LoVo (cell line): ENCODE results near the gene AHCTF1.
"Not testable (repeated sequence)": the region's sequence is repeated elsewhere in the genome, so short reads cannot be mapped to it uniquely, and the experiment has no call there.

Source experiments
- DNase-seq: peaks from one replicate; pipeline ENCODE4 v3.0.0-alpha.2; 2016; ENCODE audit warnings: low spot score

Gene AHCTF1

GRCh38 chr1:246916026-246916923 lies 15.5 kb downstream of the AHCTF1 start:
- not testable (repeated sequence) for DNase-seq

DNA sequence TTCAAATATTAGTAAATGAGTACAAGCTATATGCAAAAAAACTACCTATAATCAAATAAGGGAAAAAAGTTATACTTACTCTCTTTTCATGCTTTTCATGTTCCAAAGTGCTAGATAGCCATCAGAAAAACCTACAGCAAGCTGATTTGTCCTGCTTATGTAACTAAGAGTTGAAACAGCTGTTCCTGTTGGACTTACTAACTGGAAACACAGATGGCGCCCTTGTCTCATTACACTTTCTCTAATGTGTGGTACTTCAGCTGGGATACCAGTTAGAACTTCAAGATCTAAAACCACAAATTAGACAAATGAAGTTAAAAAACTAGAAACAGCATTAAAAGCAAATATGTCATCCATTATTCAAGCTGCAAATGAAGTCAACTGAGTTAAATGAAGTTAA lies 24.3 kb downstream of the AHCTF1 start:
- DNase-seq, result no peak

DNA sequence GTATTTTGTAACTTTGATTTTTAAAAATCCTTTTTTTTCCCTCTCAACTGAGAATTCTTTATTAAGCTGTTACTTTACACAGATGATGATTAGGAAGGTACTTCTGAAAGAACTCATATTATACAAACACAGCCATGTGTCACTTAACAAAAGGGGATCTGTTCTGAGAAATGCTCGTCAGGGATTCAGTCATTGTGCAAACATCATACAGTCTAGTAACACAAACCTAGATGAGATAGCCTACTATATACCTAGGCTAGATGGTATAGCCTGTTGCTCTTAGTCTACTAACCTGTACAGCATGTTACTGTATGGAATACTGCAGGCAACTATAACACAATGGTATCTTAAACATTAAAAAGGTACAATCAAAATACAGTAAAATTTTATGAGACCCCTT lies 24.9 kb downstream of the AHCTF1 start:
- DNase-seq, result no peak

DNA sequence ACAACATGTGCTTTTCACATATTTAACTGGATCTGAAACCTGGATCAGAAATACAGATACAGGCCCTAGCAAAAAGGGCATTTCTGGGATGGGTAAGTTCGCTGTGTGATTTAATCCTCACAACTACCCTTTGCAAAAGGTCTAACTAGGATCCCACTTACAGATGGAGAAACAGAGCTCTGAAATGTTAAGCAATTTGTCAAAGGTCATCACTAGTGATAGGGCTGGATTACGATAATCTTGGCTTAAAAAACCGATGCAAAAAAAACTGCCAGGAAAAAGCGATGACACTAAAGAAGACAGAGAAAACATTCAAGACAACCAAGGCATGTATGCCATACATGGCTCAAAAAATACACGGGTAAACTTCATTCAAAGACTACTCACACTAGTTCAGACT lies 29.9 kb downstream of the AHCTF1 start:
- DNase-seq, result no peak

DNA sequence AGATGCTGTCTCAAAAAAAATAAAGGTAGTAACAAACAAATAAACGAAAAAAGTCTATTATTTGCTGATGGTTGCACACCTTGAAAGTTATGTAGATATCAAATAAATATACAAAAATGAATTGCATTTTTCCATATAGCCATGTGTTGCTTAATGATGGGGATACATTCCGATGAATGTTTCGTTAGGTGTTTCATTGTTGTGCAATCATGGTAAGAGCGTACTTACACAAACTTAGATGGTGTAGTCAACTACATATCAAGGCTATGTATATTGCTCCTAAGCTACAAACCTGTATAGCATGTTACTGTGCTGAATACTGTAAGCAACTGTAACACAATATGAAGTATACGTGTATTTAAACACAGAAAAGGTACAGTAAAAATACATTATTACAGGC lies 34.4 kb downstream of the AHCTF1 start:
- no peak for DNase-seq

DNA sequence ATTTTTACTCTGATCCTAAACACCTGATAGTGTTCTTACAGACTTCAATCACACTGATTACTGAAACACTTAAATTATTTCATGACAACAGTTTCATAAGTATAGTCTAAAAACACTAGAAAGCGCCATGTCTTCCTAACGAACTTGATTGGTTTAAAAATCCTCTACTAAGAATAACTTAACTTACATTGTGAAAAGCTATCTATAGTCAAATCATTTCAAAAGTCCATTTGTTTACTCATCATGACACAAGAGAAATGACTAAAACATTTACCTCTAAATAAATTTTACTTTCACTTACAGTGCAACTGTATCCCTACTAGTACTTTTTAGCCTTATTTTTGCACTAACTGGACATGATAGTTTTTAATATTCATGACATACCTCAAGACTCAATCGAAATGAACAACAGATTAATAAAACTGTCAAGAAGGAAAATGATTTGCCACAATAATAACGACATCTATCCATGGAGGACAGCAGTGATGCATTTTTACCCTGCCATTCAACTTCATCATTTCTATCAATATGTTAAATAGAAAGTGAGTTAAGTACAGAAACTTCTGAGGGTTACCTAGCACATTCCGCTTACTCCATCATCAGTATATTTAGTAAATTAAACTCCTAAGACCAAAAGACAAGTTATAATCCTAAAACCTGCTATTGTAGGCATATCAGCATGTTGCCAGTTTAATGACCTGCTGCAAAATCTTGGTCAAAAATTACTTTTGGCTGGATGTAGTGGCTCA lies 38.4 kb downstream of the AHCTF1 start:
- DNase-seq, result no peak

GRCh38 chr1:246891105-246891504 lies 40.6 kb downstream of the AHCTF1 start:
- no peak for DNase-seq

DNA sequence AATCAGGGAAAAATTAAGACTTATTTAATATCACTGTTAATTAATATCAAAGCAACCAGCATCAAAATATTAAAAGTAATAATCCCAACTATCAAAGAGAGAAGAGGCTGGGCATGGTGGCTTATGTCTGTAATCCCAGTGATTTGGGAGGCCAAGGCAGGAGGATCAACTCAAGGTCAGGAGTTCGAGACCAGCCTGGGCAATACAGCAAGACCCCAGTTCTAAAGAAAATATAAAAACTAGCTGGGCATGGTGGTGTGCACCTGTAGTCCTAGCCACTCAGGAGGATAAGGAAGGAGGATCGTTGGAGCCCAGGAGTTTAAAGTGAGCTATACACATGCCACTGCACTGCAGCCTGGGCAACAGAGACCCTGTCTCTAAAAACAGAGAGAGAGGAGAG lies 43.2 kb downstream of the AHCTF1 start:
- no peak for DNase-seq

DNA sequence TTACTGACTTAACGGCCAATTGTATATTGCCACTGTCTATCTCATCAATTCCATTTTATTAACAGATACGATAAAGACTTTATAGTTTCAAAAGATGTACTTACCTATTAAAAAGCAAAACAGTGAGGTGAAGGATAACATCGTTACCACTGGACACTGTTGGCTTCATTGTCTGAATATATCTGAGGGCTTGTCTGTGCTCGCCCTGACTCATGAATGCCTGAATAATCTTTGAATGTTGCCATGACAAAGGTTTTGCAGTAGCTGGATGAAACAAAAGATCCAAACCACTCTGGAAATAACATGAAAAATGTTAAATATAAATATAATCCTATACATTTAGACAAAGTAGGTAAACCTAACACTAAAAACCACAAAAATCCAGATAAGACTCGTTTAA lies 46.4 kb downstream of the AHCTF1 start:
- DNase-seq, result not testable (repeated sequence)

- DNase-seq, result no peak
Observed at GRCh38 chr1:246878551-246878950, 53.2 kb downstream of the AHCTF1 start.

DNA sequence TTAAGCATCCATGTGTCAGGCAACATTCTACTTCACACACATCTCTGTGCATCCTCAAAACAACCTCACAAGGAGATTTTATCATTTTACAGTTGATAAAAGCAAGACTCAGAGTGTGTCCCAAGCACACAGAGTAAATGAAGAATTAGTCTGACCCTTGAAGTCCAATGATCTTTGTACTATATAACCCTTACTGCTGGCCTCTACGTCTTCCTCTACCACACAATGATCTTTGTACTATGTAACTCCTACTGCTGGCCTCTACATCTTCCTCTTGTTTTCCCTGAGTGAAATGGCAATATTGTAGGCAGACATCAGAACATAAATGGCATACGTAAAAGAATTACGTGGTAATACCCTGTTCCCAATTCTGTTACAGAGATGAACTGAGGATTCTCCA lies 55.3 kb downstream of the AHCTF1 start:
- no peak for DNase-seq

DNA sequence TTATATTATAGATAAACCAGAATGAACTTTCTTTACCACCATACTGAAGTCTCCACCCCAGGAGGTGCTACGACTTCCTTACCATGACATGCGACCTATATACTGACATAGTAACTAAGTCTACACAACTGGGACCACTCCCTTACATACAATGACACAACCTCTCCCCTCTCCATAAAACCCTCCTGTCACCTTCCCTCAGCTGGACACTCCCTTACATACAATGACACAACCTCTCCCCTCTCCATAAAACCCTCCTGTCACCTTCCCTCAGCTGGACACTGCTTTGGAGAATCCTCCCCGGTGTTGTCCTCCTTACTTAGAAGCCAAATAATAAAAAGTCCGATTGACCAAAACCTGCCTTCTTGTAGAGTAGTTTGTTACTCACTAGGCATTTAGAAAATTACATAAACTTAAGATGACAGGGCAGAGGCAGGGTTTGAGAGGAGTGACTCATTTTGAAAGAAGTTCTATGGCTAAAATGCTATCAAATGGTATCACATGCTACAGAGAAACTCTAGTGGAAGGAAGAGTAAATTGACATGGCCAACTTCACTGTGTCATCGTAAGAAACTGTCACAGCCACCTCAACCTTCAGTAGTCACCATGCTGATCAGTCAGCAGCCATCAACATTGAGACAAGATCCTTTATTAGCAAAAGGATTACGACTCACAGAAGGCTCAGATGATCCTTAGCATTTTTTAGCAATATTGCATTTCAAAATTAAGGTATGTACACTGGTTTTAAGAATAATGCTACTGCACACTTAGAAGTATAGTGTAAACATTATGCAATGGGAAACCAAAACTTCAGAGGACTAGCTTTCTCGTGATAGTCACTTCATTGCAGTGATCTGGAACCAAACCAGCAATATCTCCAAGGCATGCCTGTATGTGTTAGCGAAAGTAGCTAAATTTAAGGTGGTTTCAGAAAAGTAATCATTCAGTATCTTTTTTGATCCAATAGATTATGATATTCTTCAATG lies 56.4 kb downstream of the AHCTF1 start:
- DNase-seq, result no peak

GRCh38 chr1:246865921-246866320 lies 65.8 kb downstream of the AHCTF1 start:
- DNase-seq, result no peak

DNA sequence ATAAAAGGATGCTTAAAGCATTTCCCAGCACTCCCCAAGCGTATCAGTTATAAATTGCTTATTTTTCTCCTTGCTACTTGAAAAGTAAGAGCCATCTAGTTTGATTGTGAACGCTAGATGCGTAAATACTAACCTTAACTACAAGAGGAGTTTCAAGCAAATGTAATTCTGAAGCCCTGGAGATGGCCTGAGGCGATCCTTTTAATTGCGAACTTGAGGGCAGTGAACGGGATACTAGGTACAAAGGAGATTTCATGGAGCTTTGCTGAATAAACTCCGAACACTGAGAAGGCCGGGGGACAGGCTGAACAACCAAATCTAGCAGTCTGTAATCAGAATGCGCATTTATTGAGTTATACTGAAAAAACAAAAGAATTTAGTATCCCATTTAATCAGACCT lies 68.0 kb downstream of the AHCTF1 start:
- DNase-seq, result not testable (repeated sequence)

DNA sequence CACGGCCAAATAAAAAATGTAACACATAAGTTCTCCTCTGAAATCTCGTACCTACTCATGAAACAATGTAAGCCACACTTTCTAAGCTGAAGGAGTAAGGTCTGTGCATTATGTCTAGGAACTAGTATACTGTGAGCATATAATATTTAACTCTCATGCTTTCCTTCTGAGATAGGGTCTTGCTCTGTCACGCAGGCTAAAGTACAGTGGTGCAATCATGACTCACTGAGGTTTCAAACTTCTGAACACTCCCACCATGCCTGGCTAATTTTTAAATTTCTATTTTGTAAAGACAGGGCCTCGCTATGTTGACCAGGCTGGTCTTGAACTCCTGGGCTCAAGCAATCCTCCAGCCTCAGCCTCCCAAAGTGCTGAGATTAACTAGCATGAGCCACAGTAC lies 71.3 kb downstream of the AHCTF1 start:
- no peak for DNase-seq

- no peak for DNase-seq
Observed at GRCh38 chr1:246856371-246856770, 75.4 kb downstream of the AHCTF1 start.

DNA sequence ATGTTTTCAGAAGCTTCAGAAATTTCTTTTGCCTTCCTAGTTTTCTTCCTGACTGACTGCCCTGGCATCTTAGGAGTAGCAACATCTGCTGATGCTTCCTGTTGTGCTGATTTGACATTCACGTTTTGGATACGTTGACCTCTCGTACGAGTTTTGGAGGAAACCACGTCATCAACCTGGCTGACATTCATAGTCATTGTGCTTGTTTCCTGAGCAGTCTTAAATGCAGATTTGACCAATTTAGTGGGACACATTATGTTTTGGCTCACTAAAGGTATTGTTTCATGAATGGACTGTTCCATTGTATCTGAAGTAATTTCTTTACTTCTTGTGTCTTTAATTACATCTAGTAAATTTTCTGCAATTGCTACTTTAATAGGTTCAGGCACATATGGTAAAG lies 81.1 kb downstream of the AHCTF1 start:
- DNase-seq, result not testable (repeated sequence)

- DNase-seq, result no peak
Observed at GRCh38 chr1:246843876-246844275, 87.9 kb downstream of the AHCTF1 start.

DNA sequence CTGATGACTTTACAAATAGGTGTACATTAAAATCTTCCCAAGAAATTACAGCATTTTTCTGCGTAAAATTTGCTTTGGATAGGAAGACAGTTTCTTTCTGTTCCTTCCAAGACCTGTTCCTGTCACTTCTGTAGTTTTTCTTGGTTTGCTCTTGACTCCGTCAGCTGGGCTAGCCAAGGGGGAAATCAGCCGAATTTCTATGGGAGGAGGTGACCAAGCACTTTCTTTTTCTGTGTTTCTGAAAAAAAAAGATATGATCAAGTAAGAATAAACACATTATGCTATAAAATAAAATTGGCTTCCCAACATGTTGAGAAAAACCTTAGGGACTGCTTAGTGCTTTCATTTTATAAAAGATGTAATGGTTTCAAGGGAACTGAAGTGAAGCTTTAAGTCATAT lies 91.0 kb downstream of the AHCTF1 start:
- not testable (repeated sequence) for DNase-seq

DNA sequence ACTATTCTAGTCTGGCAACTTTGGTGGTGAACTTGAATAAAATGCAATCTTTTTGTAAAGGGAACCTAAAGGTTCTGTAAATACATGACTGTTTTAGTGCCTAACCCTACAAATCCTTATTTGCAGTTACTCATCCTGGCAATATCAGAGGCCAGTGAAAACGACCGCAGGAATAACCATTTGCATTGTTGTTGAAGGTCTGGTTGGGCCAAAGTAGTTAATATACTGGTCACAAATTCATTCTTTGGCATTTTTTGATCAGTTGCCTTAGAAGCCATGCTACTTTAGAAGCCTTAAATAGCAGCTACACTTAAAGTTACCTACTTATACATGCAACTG lies 93.7 kb downstream of the AHCTF1 start:
- no peak for DNase-seq

DNA sequence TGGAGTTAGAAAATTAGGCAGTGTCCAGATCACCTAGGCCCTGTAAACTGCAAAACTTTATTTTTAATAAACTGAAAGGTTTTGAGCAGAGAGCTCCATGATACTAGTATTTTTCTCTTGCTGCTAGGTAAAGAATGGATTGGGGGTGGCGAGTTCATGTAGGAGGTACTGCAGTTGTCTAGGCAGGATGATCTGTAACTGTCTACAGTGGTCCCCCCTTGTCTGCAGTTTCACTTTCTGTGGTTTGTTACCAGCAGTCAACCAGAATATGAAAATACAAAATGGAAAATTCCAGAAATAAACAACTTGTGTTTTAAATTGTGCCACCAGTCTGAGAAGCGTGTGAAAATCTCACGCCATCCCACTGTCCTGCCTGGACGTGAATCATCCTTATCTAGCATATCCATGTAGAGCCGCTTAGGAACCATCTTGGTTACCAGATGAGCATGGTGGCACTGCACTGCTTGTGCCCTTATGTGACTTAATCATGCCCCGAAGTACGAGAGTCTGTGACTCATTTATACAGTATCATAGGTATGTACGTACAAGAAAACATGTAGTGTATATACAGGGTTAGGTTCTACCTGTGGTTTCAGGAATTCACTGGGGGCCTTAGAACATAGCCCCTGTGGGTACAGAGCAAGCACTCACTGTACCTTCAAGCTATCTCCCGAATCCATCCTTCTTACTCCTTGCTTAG lies 94.2 kb downstream of the AHCTF1 start:
- DNase-seq, result no peak
